ENCODE data around the gene AKIRIN2. TPM values are rescaled to one million over a fixed set of nuclear protein-coding genes. Genes with fewer than 3 reads are reported as not detected.
"Not testable (repeated sequence)": the region's sequence is repeated elsewhere in the genome, so short reads cannot be mapped to it uniquely, and the experiment has no call there.

AKIRIN2 gene
- total RNA-seq, 1 donor from 2014 or later, result 67.4 TPM

- H3K9me3 Mint-ChIP-seq, result no peaks in the 10 kb centered on the region
Observed at GRCh38 chr6:87692086-87692485, 9.9 kb downstream of the AKIRIN2 start.

GRCh38 chr6:87690441-87690840 lies 11.6 kb downstream of the AKIRIN2 start:
- DNase-seq (ENCODE audit: low read depth, low spot score), result no peak
- Mint-ChIP-seq H3K27ac (ENCODE audit: unreplicated experiment) (no peak overlapping the region), H3K27me3 (ENCODE audit: low read depth) (no peaks in the 10 kb centered on the region), H3K4me1 (peaks cover 26% of the 10 kb centered on the region), H3K4me3 (no peak overlapping the region), H3K9me3 (no peaks in the 10 kb centered on the region), H3K36me3 (ENCODE audit: low read depth) (peaks cover 3% of the 10 kb centered on the region)
- no peak for TF ChIP-seq CTCF (conservative IDR thresholded peaks at IDR 0.05)

More at GRCh38 chr6:87692086-87692485, 9.9 kb downstream of the AKIRIN2 start:
- H3K4me3 Mint-ChIP-seq, result no peak overlapping the region
- no peak for TF ChIP-seq CTCF (conservative IDR thresholded peaks at IDR 0.05)
- DNase-seq (ENCODE audit: low read depth, low spot score), result no peak
- peaks cover 30% of the 10 kb centered on the region for H3K4me1 Mint-ChIP-seq
- no peaks in the 10 kb centered on the region for H3K27me3 Mint-ChIP-seq (ENCODE audit: low read depth)
- no peak overlapping the region for H3K27ac Mint-ChIP-seq (ENCODE audit: unreplicated experiment)
- no peaks in the 10 kb centered on the region for H3K36me3 Mint-ChIP-seq (ENCODE audit: low read depth)

- H3K4me3 Mint-ChIP-seq; H3K27me3 Mint-ChIP-seq (ENCODE audit: low read depth); H3K36me3 Mint-ChIP-seq (ENCODE audit: low read depth); DNase-seq (ENCODE audit: low read depth, low spot score); H3K27ac Mint-ChIP-seq (ENCODE audit: unreplicated experiment); H3K9me3 Mint-ChIP-seq: not testable (repeated sequence)
- H3K4me1 Mint-ChIP-seq, result peaks cover 21% of the 10 kb centered on the region
Observed at GRCh38 chr6:87687893-87688292, 14.1 kb downstream of the AKIRIN2 start.

DNA sequence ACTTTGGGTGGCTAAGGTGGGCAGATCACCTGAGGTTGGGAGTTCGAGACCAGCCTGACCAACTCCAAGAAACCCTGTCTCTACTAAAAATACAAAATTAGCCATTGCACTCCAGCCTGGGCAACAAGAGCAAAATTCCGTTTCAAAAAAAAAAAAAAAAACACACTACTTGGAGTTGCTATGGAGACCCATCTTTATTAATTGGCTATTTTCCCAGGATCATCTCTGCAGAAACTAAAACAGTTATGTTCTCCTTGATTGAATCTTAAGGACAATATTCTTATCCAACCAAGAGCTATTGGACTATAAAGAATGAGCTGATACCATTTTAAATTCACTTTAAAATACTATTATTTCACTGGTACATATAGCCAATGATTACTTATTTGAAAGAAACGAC lies 14.7 kb downstream of the AKIRIN2 start:
- H3K27ac Mint-ChIP-seq (ENCODE audit: unreplicated experiment), result no peak overlapping the region
- no peak for TF ChIP-seq CTCF (conservative IDR thresholded peaks at IDR 0.05)
- peaks cover 24% of the 10 kb centered on the region for H3K4me1 Mint-ChIP-seq

GRCh38 chr6:87686636-87687205 lies 15.3 kb downstream of the AKIRIN2 start:
- H3K36me3 Mint-ChIP-seq (ENCODE audit: low read depth); H3K27ac Mint-ChIP-seq (ENCODE audit: unreplicated experiment); H3K4me3 Mint-ChIP-seq; DNase-seq (ENCODE audit: low read depth, low spot score); H3K9me3 Mint-ChIP-seq; H3K27me3 Mint-ChIP-seq (ENCODE audit: low read depth): not testable (repeated sequence)
- H3K4me1 Mint-ChIP-seq, result peaks cover 23% of the 10 kb centered on the region

More for the DNA sequence above, 14.7 kb downstream of the AKIRIN2 start:
- Mint-ChIP-seq H3K4me3 (no peak overlapping the region), H3K27me3 (ENCODE audit: low read depth) (no peaks in the 10 kb centered on the region), H3K36me3 (ENCODE audit: low read depth) (peaks cover 5% of the 10 kb centered on the region), H3K9me3 (no peaks in the 10 kb centered on the region)
- DNase-seq (ENCODE audit: low read depth, low spot score), result no peak

GRCh38 chr6:87684895-87685654 lies 17.0 kb downstream of the AKIRIN2 start:
- Mint-ChIP-seq H3K4me1 (peaks cover 29% of the 10 kb centered on the region), H3K27ac (ENCODE audit: unreplicated experiment) (no peak overlapping the region), H3K4me3 (no peak overlapping the region), H3K36me3 (ENCODE audit: low read depth) (peaks cover 5% of the 10 kb centered on the region), H3K27me3 (ENCODE audit: low read depth) (no peaks in the 10 kb centered on the region), H3K9me3 (no peaks in the 10 kb centered on the region)
- DNase-seq (ENCODE audit: low read depth, low spot score), result no peak
- TF ChIP-seq CTCF (conservative IDR thresholded peaks at IDR 0.05), result no peak
